Retinal pigment epithelial cell (primary cell): ENCODE data around the gene RAB11FIP4.

Experiments used
- DNase-seq: peaks from one replicate; pipeline ENCODE4 v3.0.0-alpha.2; 2010; ENCODE audit warnings: low read depth
- H3K4me3 ChIP-seq: 2 replicates; pipeline ENCODE4 v1.5.1; 2011; ENCODE audit warnings: mild to moderate bottlenecking, low read length, control low read depth, moderate library complexity
- CTCF ChIP-seq: conservative IDR thresholded peaks from 2 replicates; pipeline ENCODE4 v1.5.1; 2011; ENCODE audit warnings: low read depth, low read length, control low read depth, inconsistent platforms

RAB11FIP4 gene

GRCh38 chr17:31570951-31571892 is 179.7 kb downstream of the RAB11FIP4 start:
- TF ChIP-seq CTCF, result no peak
- no peak overlapping the region for H3K4me3 ChIP-seq
- DNase-seq, result peak; percentile 70

GRCh38 chr17:31572341-31572740 is 180.9 kb downstream of the RAB11FIP4 start:
- no peak overlapping the region for H3K4me3 ChIP-seq
- no peak for DNase-seq
- no peak for TF ChIP-seq CTCF

- TF ChIP-seq CTCF, result no peak
- no peak overlapping the region for H3K4me3 ChIP-seq
- DNase-seq, result no peak
Measured at GRCh38 chr17:31573047-31573446, 181.6 kb downstream of the RAB11FIP4 start.

- H3K4me3 ChIP-seq, result no peak overlapping the region
- no peak for DNase-seq
- TF ChIP-seq CTCF, result no peak
Measured at GRCh38 chr17:31573861-31574260, 182.4 kb downstream of the RAB11FIP4 start.

GRCh38 chr17:31574458-31574857 is 183.0 kb downstream of the RAB11FIP4 start:
- TF ChIP-seq CTCF, result no peak
- no peak overlapping the region for H3K4me3 ChIP-seq
- DNase-seq, result no peak

- DNase-seq, result no peak
- TF ChIP-seq CTCF, result no peak
- H3K4me3 ChIP-seq, result no peak overlapping the region
Measured at GRCh38 chr17:31575043-31575442, 183.6 kb downstream of the RAB11FIP4 start.

GRCh38 chr17:31579265-31579664 is 187.8 kb downstream of the RAB11FIP4 start:
- no peak for TF ChIP-seq CTCF
- no peak for DNase-seq
- H3K4me3 ChIP-seq, result no peak overlapping the region
